ENCODE results near the gene TBXAS1.

The TBXAS1 gene

DNA sequence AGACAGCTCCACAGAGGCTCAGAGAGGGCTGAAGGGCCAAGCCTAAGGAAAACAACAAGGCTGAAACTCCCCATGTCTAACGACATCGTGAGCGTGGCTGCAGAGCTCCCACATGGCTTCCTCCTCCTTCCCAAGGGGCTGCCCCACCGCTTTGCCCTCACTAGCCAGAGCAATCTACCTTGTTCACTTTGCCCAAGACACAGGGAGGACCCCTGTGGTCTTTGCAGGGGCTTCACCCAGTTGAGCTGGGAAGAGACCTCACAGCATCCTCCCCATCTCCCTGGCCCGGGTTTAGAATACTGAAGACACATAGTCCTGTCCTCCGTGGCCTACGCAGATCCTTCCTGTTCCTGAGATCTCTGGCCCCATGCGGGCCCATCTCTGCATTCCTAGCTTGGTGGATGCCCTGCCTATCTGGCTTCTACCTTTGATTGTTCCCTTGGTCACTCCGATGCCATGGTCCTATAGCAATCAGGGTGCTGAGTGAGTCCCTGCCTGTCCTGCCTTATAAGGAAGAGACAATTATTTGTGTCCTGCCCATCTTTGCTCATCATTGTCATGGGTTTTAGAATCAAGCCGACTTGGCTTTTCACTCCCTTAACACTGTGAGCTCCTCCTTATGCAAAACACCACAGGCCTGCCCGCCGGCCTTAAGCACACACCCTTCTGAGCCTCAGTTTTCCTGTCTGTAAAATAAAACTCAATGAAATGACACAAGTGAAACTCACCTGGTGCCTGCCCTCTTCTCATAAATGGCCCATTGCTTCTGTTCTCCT is 160.5 kb downstream of the TBXAS1 start:
- no peaks in the 10 kb centered on the region for H3K4me1 ChIP-seq (ENCODE audit: control insufficient read depth in 1 of 2, insufficient read depth in 2 of 2, low read length in 2 of 2)
- H3K4me3 ChIP-seq (ENCODE audit: low read depth in 1 of 2, low read length in 2 of 2): no peak overlapping the region
- no peak overlapping the region for H3K27ac ChIP-seq (ENCODE audit: low read length)
- no peaks in the 10 kb centered on the region for H3K36me3 ChIP-seq (ENCODE audit: control insufficient read depth in 1 of 2, insufficient read depth in 2 of 2, low read length in 2 of 2)
- H3K27me3 ChIP-seq (ENCODE audit: low read depth, low read length): no peaks in the 10 kb centered on the region
- no peaks in the 10 kb centered on the region for H3K9me3 ChIP-seq (ENCODE audit: control insufficient read depth in 1 of 2, low read length in 2 of 2)

DNA sequence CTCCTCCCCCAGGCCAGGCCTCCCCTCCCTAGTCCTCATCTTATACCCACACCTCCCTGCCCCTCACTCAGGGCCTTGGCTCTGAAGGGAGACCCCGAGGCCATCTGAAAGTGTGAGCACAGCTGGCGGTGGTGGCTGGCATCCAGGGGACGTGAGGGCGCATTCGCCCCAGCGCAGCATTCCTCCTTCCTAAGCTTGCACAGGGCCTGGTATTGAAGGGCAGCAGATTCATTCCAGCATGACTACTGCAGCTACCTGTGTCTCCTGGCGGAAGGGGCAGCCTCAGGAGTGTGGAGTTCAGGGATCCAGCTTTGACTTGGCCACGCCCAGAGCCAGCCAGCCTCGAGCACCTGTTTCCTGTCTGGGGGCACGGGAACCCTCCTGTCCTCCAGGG is 161.1 kb downstream of the TBXAS1 start:
- no peak overlapping the region for H3K4me3 ChIP-seq (ENCODE audit: low read depth in 1 of 2, low read length in 2 of 2)
- peaks cover 0 to 4% of the 10 kb centered on the region in 2 donors for H3K4me1 ChIP-seq (ENCODE audit: control insufficient read depth in 1 of 2, insufficient read depth in 2 of 2, low read length in 2 of 2)
- no peak overlapping the region for H3K27ac ChIP-seq (ENCODE audit: low read length)
- H3K27me3 ChIP-seq (ENCODE audit: low read depth, low read length): no peaks in the 10 kb centered on the region
- H3K36me3 ChIP-seq (ENCODE audit: control insufficient read depth in 1 of 2, insufficient read depth in 2 of 2, low read length in 2 of 2): no peaks in the 10 kb centered on the region
- no peaks in the 10 kb centered on the region for H3K9me3 ChIP-seq (ENCODE audit: control insufficient read depth in 1 of 2, low read length in 2 of 2)

- no peak overlapping the region for H3K4me3 ChIP-seq (ENCODE audit: low read depth in 1 of 2, low read length in 2 of 2)
- H3K27me3 ChIP-seq (ENCODE audit: low read depth, low read length): no peaks in the 10 kb centered on the region
- H3K9me3 ChIP-seq (ENCODE audit: control insufficient read depth in 1 of 2, low read length in 2 of 2): no peaks in the 10 kb centered on the region
- H3K4me1 ChIP-seq (ENCODE audit: control insufficient read depth in 1 of 2, insufficient read depth in 2 of 2, low read length in 2 of 2): peaks cover 0 to 6% of the 10 kb centered on the region in 2 donors
- H3K36me3 ChIP-seq (ENCODE audit: control insufficient read depth in 1 of 2, insufficient read depth in 2 of 2, low read length in 2 of 2): no peaks in the 10 kb centered on the region
- H3K27ac ChIP-seq (ENCODE audit: low read length): no peak overlapping the region
These were observed 161.7 kb downstream of the TBXAS1 start for GRCh38 chr7:139990571-139991268.

DNA sequence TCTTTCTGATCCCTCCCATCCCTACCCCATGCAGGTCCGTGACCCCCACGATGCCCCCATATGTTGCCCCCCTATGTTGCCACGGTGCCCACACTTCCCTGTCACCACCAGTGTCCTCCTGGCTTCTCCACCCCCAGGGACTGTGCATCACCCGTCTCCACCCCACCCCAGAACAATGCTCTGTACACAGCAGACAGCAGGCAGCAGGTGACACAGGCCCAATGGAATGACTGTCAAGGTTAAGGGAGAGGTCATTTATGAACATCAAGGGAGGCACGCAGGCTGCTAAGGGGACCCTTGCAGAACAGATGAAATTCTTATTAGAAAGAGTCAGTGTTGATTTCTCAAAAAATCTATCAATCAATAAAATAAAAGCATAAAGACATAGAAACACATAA is 162.2 kb downstream of the TBXAS1 start:
- Histone ChIP-seq H3K4me3 (ENCODE audit: low read depth in 1 of 2, low read length in 2 of 2) (no peak overlapping the region), H3K36me3 (ENCODE audit: control insufficient read depth in 1 of 2, insufficient read depth in 2 of 2, low read length in 2 of 2) (no peaks in the 10 kb centered on the region), H3K27me3 (ENCODE audit: low read depth, low read length) (no peaks in the 10 kb centered on the region), H3K27ac (ENCODE audit: low read length) (no peak overlapping the region), H3K4me1 (ENCODE audit: control insufficient read depth in 1 of 2, insufficient read depth in 2 of 2, low read length in 2 of 2) (peaks cover 0 to 6% of the 10 kb centered on the region in 2 donors), H3K9me3 (ENCODE audit: control insufficient read depth in 1 of 2, low read length in 2 of 2) (no peaks in the 10 kb centered on the region)

DNA sequence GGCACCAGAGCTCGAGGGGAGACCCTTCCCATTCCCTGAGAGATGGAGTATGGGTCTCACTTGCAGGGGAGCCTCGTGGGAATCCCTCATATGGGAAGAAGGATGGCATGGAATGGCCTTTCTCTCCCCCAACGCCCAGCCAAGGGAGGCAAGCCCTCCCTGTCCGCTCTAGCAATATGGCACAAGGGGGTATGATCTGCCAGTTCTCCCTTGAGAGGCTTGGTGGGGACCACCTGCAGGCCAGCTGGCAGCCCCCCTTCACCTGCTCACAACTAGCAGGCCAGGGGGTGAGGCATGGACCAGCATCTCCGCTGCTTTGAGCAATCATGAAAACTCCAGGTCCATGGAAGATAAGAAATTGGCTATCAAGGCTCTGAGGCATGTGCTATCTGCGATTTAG is 162.8 kb downstream of the TBXAS1 start:
- H3K4me3 ChIP-seq (ENCODE audit: low read depth in 1 of 2, low read length in 2 of 2): no peak overlapping the region
- no peaks in the 10 kb centered on the region for H3K27me3 ChIP-seq (ENCODE audit: low read depth, low read length)
- no peaks in the 10 kb centered on the region for H3K36me3 ChIP-seq (ENCODE audit: control insufficient read depth in 1 of 2, insufficient read depth in 2 of 2, low read length in 2 of 2)
- peaks cover 0 to 6% of the 10 kb centered on the region in 2 donors for H3K4me1 ChIP-seq (ENCODE audit: control insufficient read depth in 1 of 2, insufficient read depth in 2 of 2, low read length in 2 of 2)
- H3K27ac ChIP-seq (ENCODE audit: low read length): no peak overlapping the region
- H3K9me3 ChIP-seq (ENCODE audit: control insufficient read depth in 1 of 2, low read length in 2 of 2): no peaks in the 10 kb centered on the region

GRCh38 chr7:139992353-139993044 is 163.4 kb downstream of the TBXAS1 start:
- Histone ChIP-seq H3K36me3 (ENCODE audit: control insufficient read depth in 1 of 2, insufficient read depth in 2 of 2, low read length in 2 of 2) (no peaks in the 10 kb centered on the region), H3K27ac (ENCODE audit: low read length) (no peak overlapping the region), H3K4me3 (ENCODE audit: low read depth in 1 of 2, low read length in 2 of 2) (no peak overlapping the region), H3K4me1 (ENCODE audit: control insufficient read depth in 1 of 2, insufficient read depth in 2 of 2, low read length in 2 of 2) (peaks cover 0 to 6% of the 10 kb centered on the region in 2 donors), H3K9me3 (ENCODE audit: control insufficient read depth in 1 of 2, low read length in 2 of 2) (no peaks in the 10 kb centered on the region), H3K27me3 (ENCODE audit: low read depth, low read length) (no peaks in the 10 kb centered on the region)

DNA sequence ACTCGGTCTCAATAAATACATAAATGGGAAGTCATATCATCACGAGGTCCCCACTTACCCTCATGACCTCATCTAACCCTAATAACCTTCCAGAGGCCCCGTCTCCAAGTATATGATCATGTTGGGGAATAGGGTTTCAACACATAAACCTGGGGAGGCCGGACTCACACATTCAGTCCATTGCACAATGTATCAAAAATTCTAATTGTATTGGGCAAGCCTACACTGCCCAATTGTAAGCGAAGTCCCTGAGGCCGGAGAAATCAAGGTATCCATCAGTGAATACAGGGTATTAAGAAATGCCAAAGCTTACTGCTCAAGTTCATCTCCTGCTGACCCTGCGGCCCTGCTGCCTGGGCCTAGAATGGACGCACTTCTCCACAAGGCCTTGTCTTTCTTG is 164.1 kb downstream of the TBXAS1 start:
- H3K27me3 ChIP-seq (ENCODE audit: low read depth, low read length): no peaks in the 10 kb centered on the region
- no peak overlapping the region for H3K27ac ChIP-seq (ENCODE audit: low read length)
- H3K4me1 ChIP-seq (ENCODE audit: control insufficient read depth in 1 of 2, insufficient read depth in 2 of 2, low read length in 2 of 2): peaks cover 0 to 6% of the 10 kb centered on the region in 2 donors
- H3K36me3 ChIP-seq (ENCODE audit: control insufficient read depth in 1 of 2, insufficient read depth in 2 of 2, low read length in 2 of 2): no peaks in the 10 kb centered on the region
- H3K9me3 ChIP-seq (ENCODE audit: control insufficient read depth in 1 of 2, low read length in 2 of 2): no peaks in the 10 kb centered on the region
- no peak overlapping the region for H3K4me3 ChIP-seq (ENCODE audit: low read depth in 1 of 2, low read length in 2 of 2)

- H3K4me3 ChIP-seq (ENCODE audit: low read depth in 1 of 2, low read length in 2 of 2): no peak overlapping the region
- no peaks in the 10 kb centered on the region for H3K27me3 ChIP-seq (ENCODE audit: low read depth, low read length)
- H3K27ac ChIP-seq (ENCODE audit: low read length): no peak overlapping the region
- H3K36me3 ChIP-seq (ENCODE audit: control insufficient read depth in 1 of 2, insufficient read depth in 2 of 2, low read length in 2 of 2): no peaks in the 10 kb centered on the region
- H3K4me1 ChIP-seq (ENCODE audit: control insufficient read depth in 1 of 2, insufficient read depth in 2 of 2, low read length in 2 of 2): peaks cover 0 to 6% of the 10 kb centered on the region in 2 donors
- H3K9me3 ChIP-seq (ENCODE audit: control insufficient read depth in 1 of 2, low read length in 2 of 2): no peaks in the 10 kb centered on the region
These were observed 164.5 kb downstream of the TBXAS1 start for GRCh38 chr7:139993592-139993991.

DNA sequence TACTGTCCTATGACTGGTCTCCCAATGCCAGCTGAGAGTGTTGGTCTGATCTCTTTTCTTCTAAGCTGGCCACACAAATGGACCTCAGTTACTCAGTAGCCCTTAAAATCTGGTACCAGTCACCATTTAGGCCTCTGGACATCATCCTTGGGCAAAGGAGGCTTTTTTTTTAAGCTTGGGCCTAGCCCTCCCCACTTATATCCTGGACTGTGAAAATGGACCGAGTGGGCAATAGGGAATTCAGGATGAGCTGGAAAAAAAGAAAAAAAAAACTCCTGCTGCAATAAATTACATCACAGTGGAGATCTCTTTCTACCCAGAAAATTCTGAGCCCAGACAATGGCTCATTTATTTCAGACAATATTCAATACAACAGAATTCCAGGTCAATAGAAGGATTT is 165.3 kb downstream of the TBXAS1 start:
- H3K27ac ChIP-seq (ENCODE audit: low read length): no peak overlapping the region
- no peaks in the 10 kb centered on the region for H3K27me3 ChIP-seq (ENCODE audit: low read depth, low read length)
- H3K9me3 ChIP-seq (ENCODE audit: control insufficient read depth in 1 of 2, low read length in 2 of 2): no peaks in the 10 kb centered on the region
- H3K4me3 ChIP-seq (ENCODE audit: low read depth in 1 of 2, low read length in 2 of 2): no peak overlapping the region
- H3K4me1 ChIP-seq (ENCODE audit: control insufficient read depth in 1 of 2, insufficient read depth in 2 of 2, low read length in 2 of 2): peaks cover 0 to 6% of the 10 kb centered on the region in 2 donors
- no peaks in the 10 kb centered on the region for H3K36me3 ChIP-seq (ENCODE audit: control insufficient read depth in 1 of 2, insufficient read depth in 2 of 2, low read length in 2 of 2)

- peaks cover 0 to 6% of the 10 kb centered on the region in 2 donors for H3K4me1 ChIP-seq (ENCODE audit: control insufficient read depth in 1 of 2, insufficient read depth in 2 of 2, low read length in 2 of 2)
- no peaks in the 10 kb centered on the region for H3K36me3 ChIP-seq (ENCODE audit: control insufficient read depth in 1 of 2, insufficient read depth in 2 of 2, low read length in 2 of 2)
- H3K9me3 ChIP-seq (ENCODE audit: control insufficient read depth in 1 of 2, low read length in 2 of 2): no peaks in the 10 kb centered on the region
- H3K27me3 ChIP-seq (ENCODE audit: low read depth, low read length): no peaks in the 10 kb centered on the region
- H3K4me3 ChIP-seq (ENCODE audit: low read depth in 1 of 2, low read length in 2 of 2): no peak overlapping the region
- H3K27ac ChIP-seq (ENCODE audit: low read length): no peak overlapping the region
These were observed 166.2 kb downstream of the TBXAS1 start for GRCh38 chr7:139995017-139995915.
